DMS53 (cell line): Measurements from ENCODE around the gene SNX2.
"Not testable (repeated sequence)": the region's sequence is repeated elsewhere in the genome, so short reads cannot be mapped to it uniquely, and the experiment has no call there.

Source experiments
- DNase-seq: peaks from one replicate; lab custom pipeline; 2025; lab: John Stamatoyannopoulos, UW

SNX2 gene

GRCh38 chr5:122774861-122775549 lies at the start of gene SNX2:
TSS of gene SNX2 (plus strand) at chr5:122775080. CDS start at chr5:122775104, 24 bp downstream.
- peak; percentile 93 for DNase-seq

GRCh38 chr5:122727112-122727541 lies 47.8 kb upstream of the SNX2 start:
- DNase-seq: peak; percentile 67

GRCh38 chr5:122730037-122730436 lies 44.8 kb upstream of the SNX2 start:
- no peak for DNase-seq

- no peak for DNase-seq
Observed at GRCh38 chr5:122730456-122730855, 44.4 kb upstream of the SNX2 start.

GRCh38 chr5:122736086-122736845 lies 38.6 kb upstream of the SNX2 start:
- DNase-seq: no peak

GRCh38 chr5:122738088-122738487 lies 36.8 kb upstream of the SNX2 start:
- no peak for DNase-seq

- no peak for DNase-seq
Observed at GRCh38 chr5:122741681-122742080, 33.2 kb upstream of the SNX2 start.

- DNase-seq: no peak
Observed at GRCh38 chr5:122743261-122743660, 31.6 kb upstream of the SNX2 start.

GRCh38 chr5:122745597-122745996 lies 29.3 kb upstream of the SNX2 start:
- DNase-seq: no peak

GRCh38 chr5:122749886-122750285 lies 25.0 kb upstream of the SNX2 start:
- no peak for DNase-seq

- no peak for DNase-seq
Observed at GRCh38 chr5:122751293-122751782, 23.5 kb upstream of the SNX2 start.

GRCh38 chr5:122753500-122753899 lies 21.4 kb upstream of the SNX2 start:
- no peak for DNase-seq

- DNase-seq: no peak
Observed at GRCh38 chr5:122755783-122756182, 19.1 kb upstream of the SNX2 start.

- DNase-seq: no peak
Observed at GRCh38 chr5:122756264-122756911, 18.5 kb upstream of the SNX2 start.

GRCh38 chr5:122757285-122757684 lies 17.6 kb upstream of the SNX2 start:
- DNase-seq: no peak

GRCh38 chr5:122759241-122760070 lies 15.4 kb upstream of the SNX2 start:
- DNase-seq: no peak

- no peak for DNase-seq
Observed at GRCh38 chr5:122760236-122760635, 14.6 kb upstream of the SNX2 start.

- no peak for DNase-seq
Observed at GRCh38 chr5:122761115-122761514, 13.8 kb upstream of the SNX2 start.

GRCh38 chr5:122761896-122762295 lies 13.0 kb upstream of the SNX2 start:
- not testable (repeated sequence) for DNase-seq

GRCh38 chr5:122766130-122766529 lies 8.8 kb upstream of the SNX2 start:
- no peak for DNase-seq

- no peak for DNase-seq
Observed at GRCh38 chr5:122770477-122770876, 4.4 kb upstream of the SNX2 start.

- DNase-seq: no peak
Observed at GRCh38 chr5:122772446-122772845, 2.4 kb upstream of the SNX2 start.
